Mesenchymal stem cell (in vitro differentiated cells and primary cell): ENCODE results near the gene LAGE3.

Experiments used
- DNase-seq: peaks from one replicate; pipeline ENCODE4 v3.0.0-alpha.2; 2013
- H2AFZ ChIP-seq: one replicate; pipeline ENCODE4 v1.6.1; 2013; ENCODE audit warnings: low read depth, mild to moderate bottlenecking, control low read depth, inconsistent platforms, low read length, moderate library complexity
- H2AK5ac ChIP-seq: 2 replicates; pipeline ENCODE4 v1.6.1; 2013; ENCODE audit warnings: low read length, moderate library complexity, mild to moderate bottlenecking, inconsistent platforms; ENCODE audit not compliant: severe bottlenecking
- H2BK120ac ChIP-seq: one replicate; pipeline ENCODE4 v1.6.1; 2013; ENCODE audit warnings: low read depth, mild to moderate bottlenecking, inconsistent platforms, low read length, moderate library complexity
- H2BK12ac ChIP-seq, 2 experiments: one replicate each; pipeline ENCODE4 v1.6.1; 2013; ENCODE audit warnings: inconsistent platforms in 2 of 2, low read length in 2 of 2, mild to moderate bottlenecking in 2 of 2, moderate library complexity in 2 of 2, control low read depth in 1 of 2
- H2BK15ac ChIP-seq: one replicate; pipeline ENCODE4 v1.6.1; 2013; ENCODE audit warnings: mild to moderate bottlenecking, low read depth, inconsistent platforms; ENCODE audit not compliant: poor library complexity, severe bottlenecking
- H2BK5ac ChIP-seq: 2 replicates; pipeline ENCODE4 v1.6.1; 2013; ENCODE audit warnings: low read depth, mild to moderate bottlenecking, low read length, control low read depth, inconsistent platforms; ENCODE audit not compliant: poor library complexity, severe bottlenecking
- H3K14ac ChIP-seq, 2 experiments: one replicate each; pipeline ENCODE4 v1.6.1; 2013; ENCODE audit warnings: inconsistent platforms in 2 of 2, low read length in 2 of 2, control low read depth in 1 of 2, mild to moderate bottlenecking in 1 of 2, moderate library complexity in 1 of 2
- H3K18ac ChIP-seq, 2 experiments: one replicate each; pipeline ENCODE4 v1.6.1; 2013; ENCODE audit warnings: inconsistent platforms in 2 of 2, low read length in 2 of 2, control low read depth in 1 of 2, low read depth in 1 of 2, mild to moderate bottlenecking in 1 of 2
- H3K23ac ChIP-seq, 2 experiments: one replicate each; pipeline ENCODE4 v1.6.1; 2013; ENCODE audit warnings: inconsistent platforms in 2 of 2, low read length in 2 of 2, mild to moderate bottlenecking in 2 of 2, moderate library complexity in 2 of 2, control low read depth in 1 of 2
- H3K27ac ChIP-seq: 2 replicates; pipeline ENCODE4 v1.5.1; 2013; ENCODE audit warnings: mild to moderate bottlenecking, moderate library complexity, low read length, control low read depth, inconsistent platforms; ENCODE audit not compliant: poor library complexity, severe bottlenecking
- H3K27me3 ChIP-seq, 2 experiments: 2 replicates each; pipeline versions ENCODE4 v1.6.1 to v1.7.0; 2013; ENCODE audit warnings: low read length in 2 of 2, mild to moderate bottlenecking in 2 of 2, moderate library complexity in 2 of 2, control low read depth in 1 of 2, inconsistent platforms in 1 of 2; ENCODE audit not compliant: control insufficient read depth in 1 of 2, insufficient read depth in 1 of 2
- H3K36me3 ChIP-seq, 2 experiments: 2 replicates each; pipeline versions ENCODE4 v1.6.1 to v1.7.0; 2013; ENCODE audit warnings: low read length in 2 of 2, control low read depth in 1 of 2, inconsistent platforms in 1 of 2, low read depth in 1 of 2, mild to moderate bottlenecking in 1 of 2; ENCODE audit not compliant: insufficient read depth in 2 of 2, control insufficient read depth in 1 of 2
- H3K4ac ChIP-seq, 2 experiments: one replicate each; pipeline ENCODE4 v1.6.1; 2013; ENCODE audit warnings: inconsistent platforms in 2 of 2, low read length in 2 of 2, mild to moderate bottlenecking in 2 of 2, moderate library complexity in 2 of 2, control low read depth in 1 of 2, low read depth in 1 of 2
- H3K4me1 ChIP-seq: 2 replicates; pipeline ENCODE4 v1.6.1; 2013; ENCODE audit warnings: low read depth, low read length, control low read depth; ENCODE audit not compliant: control insufficient read depth, insufficient read depth
- H3K4me2 ChIP-seq: 2 replicates; pipeline ENCODE4 v1.6.1; 2013; ENCODE audit warnings: low read length, mild to moderate bottlenecking, inconsistent platforms; ENCODE audit not compliant: poor library complexity, severe bottlenecking
- H3K4me3 ChIP-seq, 2 experiments: 2 replicates each; pipeline versions ENCODE4 v1.5.1 to v1.7.0; 2013; ENCODE audit warnings: low read length in 2 of 2, mild to moderate bottlenecking in 2 of 2, control low read depth in 1 of 2, low read depth in 1 of 2; ENCODE audit not compliant: insufficient read depth in 1 of 2
- H3K79me1 ChIP-seq: replicated peaks from 2 replicates; pipeline ENCODE4 v1.6.1; 2013; ENCODE audit warnings: mild to moderate bottlenecking, control low read depth, low read length, inconsistent platforms; ENCODE audit not compliant: poor library complexity, severe bottlenecking
- H3K9ac ChIP-seq: 2 replicates; pipeline ENCODE4 v1.7.0; 2013; ENCODE audit warnings: mild to moderate bottlenecking, low read length, moderate library complexity
- H3K9me3 ChIP-seq: 2 replicates; pipeline ENCODE4 v1.7.0; 2013; ENCODE audit warnings: mild to moderate bottlenecking, low read length; ENCODE audit not compliant: control insufficient read depth
- H4K8ac ChIP-seq: one replicate; pipeline ENCODE4 v1.6.1; 2013; ENCODE audit warnings: inconsistent platforms, mild to moderate bottlenecking, low read length, moderate library complexity
- H4K91ac ChIP-seq: one replicate; pipeline ENCODE4 v1.6.1; 2013; ENCODE audit warnings: mild to moderate bottlenecking, low read length, inconsistent platforms
- WGBS: methylation state at CpG from one replicate; pipeline ENCODE4 v1.1.7; 2013; ENCODE audit warnings: mixed read lengths; 5-methylcytosine and 5-hydroxymethylcytosine counted together

The LAGE3 gene

DNA sequence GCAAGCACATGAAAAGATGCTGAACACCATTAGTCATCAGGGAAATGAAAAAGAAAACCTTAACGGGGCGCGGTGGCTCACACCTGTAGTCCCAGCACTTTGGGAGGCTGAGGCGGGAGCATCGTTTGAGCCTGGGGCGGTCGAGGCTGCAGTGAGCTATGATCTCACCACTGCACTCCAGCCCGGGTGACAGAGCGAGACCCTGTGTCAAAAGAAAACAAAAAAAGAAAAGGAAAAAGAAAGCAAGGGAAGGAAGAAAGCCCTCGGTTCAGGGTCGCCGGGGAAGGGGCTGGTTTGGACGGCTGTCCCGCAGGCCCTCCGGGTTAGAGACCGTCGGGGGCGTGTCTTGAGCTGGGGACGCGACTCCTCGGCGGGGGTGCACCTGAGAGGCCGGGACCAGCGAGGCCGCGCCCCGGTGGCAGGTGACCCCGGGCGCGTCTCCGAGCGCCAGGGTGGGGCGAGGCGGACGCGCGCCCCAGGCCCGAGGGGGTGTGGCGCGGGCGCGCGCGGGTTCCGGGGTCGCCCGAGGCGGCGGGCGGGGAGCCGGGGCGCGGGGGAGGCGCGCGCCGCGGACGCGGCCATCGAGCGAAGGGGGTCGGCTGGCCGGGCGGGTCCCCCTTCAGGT lies 21.5 kb downstream of the LAGE3 start:
- Histone ChIP-seq H3K27ac (no peak overlapping the region), H4K8ac (no peak overlapping the region), H3K4me3 (peak overlapping the region; percentile 73 to 86), H2AK5ac (no peak overlapping the region), H3K23ac (no peak overlapping the region), H3K9me3 (no peaks in the 10 kb centered on the region), H3K4ac (no peak overlapping the region), H2AFZ (no peak overlapping the region), H2BK15ac (peak overlapping the region; percentile 28), H3K36me3 (peaks cover 24 to 32% of the 10 kb centered on the region in 2 experiments), H3K4me1 (peaks cover 18% of the 10 kb centered on the region), H3K27me3 (no peaks in the 10 kb centered on the region), H3K18ac (peak overlapping the region in 1 of 2 experiments; percentile 52), H3K9ac (peak overlapping the region; percentile 48), H3K14ac (no peak overlapping the region), H2BK5ac (no peak overlapping the region), H3K79me1 (peaks cover 4% of the 10 kb centered on the region), H4K91ac (peak overlapping the region; percentile 50), H2BK12ac (no peak overlapping the region), H3K4me2 (peak overlapping the region; percentile 65), H2BK120ac (peak overlapping the region; percentile 92)
- DNase-seq: no peak
- WGBS: 27% methylated on average over 17 of the region's 65 CpGs

DNA sequence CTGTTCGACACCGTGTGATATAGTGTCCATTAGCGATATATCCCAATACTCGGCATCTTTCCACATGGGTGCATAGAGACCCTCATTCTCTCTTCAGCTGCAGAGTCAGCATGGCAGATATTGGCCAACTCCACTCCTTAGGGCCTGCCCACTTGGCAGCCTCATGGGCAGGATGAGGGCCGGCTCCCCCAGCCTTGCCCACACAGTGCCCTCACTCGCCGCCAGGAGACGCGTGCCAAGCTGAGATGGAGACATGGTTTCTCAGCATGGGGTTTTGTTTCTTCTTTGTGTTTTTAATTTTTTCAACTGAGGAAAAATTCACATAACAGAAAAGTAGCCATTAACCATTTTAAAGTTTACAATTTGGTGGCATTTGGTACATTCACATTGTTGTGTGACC lies 26.3 kb downstream of the LAGE3 start:
- Histone ChIP-seq H3K79me1 (peaks cover 14% of the 10 kb centered on the region), H2AFZ (no peak overlapping the region), H2BK120ac (no peak overlapping the region), H3K23ac (no peak overlapping the region), H3K4me1 (peaks cover 3% of the 10 kb centered on the region), H2BK12ac (no peak overlapping the region), H4K91ac (no peak overlapping the region), H3K9me3 (no peaks in the 10 kb centered on the region), H2AK5ac (no peak overlapping the region), H3K27ac (no peak overlapping the region), H3K36me3 (peaks cover 47 to 50% of the 10 kb centered on the region in 2 experiments), H3K4ac (no peak overlapping the region), H4K8ac (no peak overlapping the region), H3K14ac (no peak overlapping the region), H2BK15ac (no peak overlapping the region), H2BK5ac (no peak overlapping the region), H3K4me2 (no peak overlapping the region), H3K18ac (no peak overlapping the region), H3K27me3 (no peaks in the 10 kb centered on the region), H3K4me3 (no peak overlapping the region), H3K9ac (no peak overlapping the region)
- no peak for DNase-seq
- WGBS: 99% methylated on average over 5 of the region's 9 CpGs

DNA sequence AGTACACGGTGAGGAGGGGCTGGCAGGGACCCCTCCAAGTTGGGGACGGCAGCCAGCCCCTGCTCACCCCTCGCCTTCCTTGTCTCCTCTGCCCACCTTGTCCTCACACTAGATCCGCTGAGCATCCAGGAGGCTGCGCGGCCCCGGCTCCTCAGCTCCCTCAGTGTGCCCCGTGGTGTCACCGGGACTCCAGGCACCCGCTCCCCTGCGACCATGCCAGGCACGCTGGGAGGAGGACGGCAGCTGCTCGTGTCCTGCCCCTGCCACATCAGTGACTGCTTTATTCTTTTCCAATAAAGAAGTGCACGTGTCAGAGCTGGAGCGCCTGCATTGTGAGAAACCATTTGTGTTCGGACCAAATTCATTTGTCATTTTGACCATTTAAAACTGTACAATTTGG lies 28.8 kb downstream of the LAGE3 start:
- Histone ChIP-seq H3K18ac (no peak overlapping the region), H3K79me1 (peaks cover 22% of the 10 kb centered on the region), H3K9ac (no peak overlapping the region), H2BK12ac (no peak overlapping the region), H3K4ac (no peak overlapping the region), H2AFZ (no peak overlapping the region), H4K8ac (no peak overlapping the region), H3K27ac (no peak overlapping the region), H2BK120ac (no peak overlapping the region), H3K36me3 (peaks cover 72 to 73% of the 10 kb centered on the region in 2 experiments), H4K91ac (no peak overlapping the region), H3K27me3 (no peaks in the 10 kb centered on the region), H3K14ac (no peak overlapping the region), H3K9me3 (no peaks in the 10 kb centered on the region), H3K23ac (no peak overlapping the region), H3K4me2 (no peak overlapping the region), H2BK15ac (no peak overlapping the region), H3K4me1 (peaks cover 17% of the 10 kb centered on the region), H3K4me3 (no peak overlapping the region), H2AK5ac (no peak overlapping the region), H2BK5ac (no peak overlapping the region)
- WGBS: 97% methylated on average over 16 of the region's 17 CpGs
- DNase-seq: no peak

DNA sequence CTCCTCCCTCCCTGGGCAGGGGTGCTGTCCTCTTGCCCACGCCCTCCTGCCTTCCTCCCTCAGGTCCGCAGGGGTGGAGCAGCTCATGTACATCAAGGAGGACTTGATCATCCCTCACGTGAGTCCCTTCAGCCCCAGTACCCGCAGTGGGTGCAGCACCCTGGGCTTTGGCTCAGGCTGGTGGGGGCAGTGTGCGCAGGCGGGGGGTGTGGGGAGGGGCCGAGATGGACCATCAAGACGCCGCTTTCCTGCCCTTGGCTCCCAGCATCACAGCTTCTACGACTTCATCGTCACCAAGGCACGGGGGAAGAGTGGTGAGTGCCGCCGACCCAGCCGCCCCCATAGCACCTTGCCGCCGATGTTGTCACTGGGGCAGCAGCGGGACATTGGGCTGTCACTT lies 29.5 kb downstream of the LAGE3 start:
- Histone ChIP-seq H3K4me2 (no peak overlapping the region), H3K18ac (no peak overlapping the region), H3K23ac (no peak overlapping the region), H3K27ac (no peak overlapping the region), H2BK12ac (no peak overlapping the region), H4K91ac (no peak overlapping the region), H3K9me3 (no peaks in the 10 kb centered on the region), H4K8ac (no peak overlapping the region), H3K36me3 (peaks cover 73 to 74% of the 10 kb centered on the region in 2 experiments), H2AK5ac (no peak overlapping the region), H3K4me3 (no peak overlapping the region), H3K79me1 (peaks cover 22% of the 10 kb centered on the region), H3K9ac (no peak overlapping the region), H3K14ac (no peak overlapping the region), H3K4me1 (peaks cover 24% of the 10 kb centered on the region), H3K4ac (no peak overlapping the region), H3K27me3 (no peaks in the 10 kb centered on the region), H2AFZ (no peak overlapping the region), H2BK5ac (no peak overlapping the region), H2BK15ac (no peak overlapping the region), H2BK120ac (no peak overlapping the region)
- DNase-seq: no peak
- WGBS: 95% methylated on average over 16 of the region's 18 CpGs
